Mucosa of stomach (tissue), 1 donor: Measurements from ENCODE around the gene FBN1.

Source experiments
- H3K27me3 ChIP-seq: one replicate; pipeline ENCODE4 v1.7.0; 2013; ENCODE audit warnings: mild to moderate bottlenecking, low read length; ENCODE audit not compliant: control insufficient read depth, insufficient read depth
- H3K36me3 ChIP-seq: one replicate; pipeline ENCODE4 v1.7.0; 2013; ENCODE audit warnings: low read length; ENCODE audit not compliant: control insufficient read depth, insufficient read depth
- H3K4me1 ChIP-seq: one replicate; pipeline ENCODE4 v1.7.0; 2013; ENCODE audit warnings: mild to moderate bottlenecking, low read length; ENCODE audit not compliant: control insufficient read depth, insufficient read depth
- H3K4me3 ChIP-seq: one replicate; pipeline ENCODE4 v1.7.0; 2013; ENCODE audit warnings: low read length
- H3K9ac ChIP-seq: one replicate; pipeline ENCODE4 v1.7.0; 2013; ENCODE audit warnings: mild to moderate bottlenecking, low read length, moderate library complexity
- H3K9me3 ChIP-seq: one replicate; pipeline ENCODE4 v1.7.0; 2013; ENCODE audit warnings: mild to moderate bottlenecking, low read length, moderate library complexity; ENCODE audit not compliant: control insufficient read depth
- donor health status: Pancreatic carcinoma.

The FBN1 gene

DNA sequence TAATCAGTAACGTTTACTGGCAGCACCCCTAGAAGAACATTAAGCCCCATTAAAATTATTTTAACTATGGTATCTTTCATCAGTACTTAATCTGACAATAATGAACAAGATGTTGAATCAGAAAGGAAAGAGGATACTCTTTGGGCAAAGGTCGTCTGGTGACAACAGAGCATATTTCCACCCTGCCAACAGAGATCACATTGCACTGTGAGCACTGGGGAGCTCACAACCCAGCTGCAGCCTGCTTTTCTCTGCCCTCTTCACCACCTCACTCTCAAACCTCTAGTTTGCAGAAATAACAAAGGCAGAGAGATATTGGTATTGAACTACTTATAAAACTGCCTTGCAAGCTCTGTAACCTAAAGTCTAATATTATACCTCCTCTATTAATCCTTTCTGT lies 130.0 kb downstream of the FBN1 start:
- no peaks in the 10 kb centered on the region for H3K9me3 ChIP-seq
- no peak overlapping the region for H3K4me3 ChIP-seq
- no peaks in the 10 kb centered on the region for H3K4me1 ChIP-seq
- H3K27me3 ChIP-seq, result no peaks in the 10 kb centered on the region
- no peaks in the 10 kb centered on the region for H3K36me3 ChIP-seq
- no peak overlapping the region for H3K9ac ChIP-seq

DNA sequence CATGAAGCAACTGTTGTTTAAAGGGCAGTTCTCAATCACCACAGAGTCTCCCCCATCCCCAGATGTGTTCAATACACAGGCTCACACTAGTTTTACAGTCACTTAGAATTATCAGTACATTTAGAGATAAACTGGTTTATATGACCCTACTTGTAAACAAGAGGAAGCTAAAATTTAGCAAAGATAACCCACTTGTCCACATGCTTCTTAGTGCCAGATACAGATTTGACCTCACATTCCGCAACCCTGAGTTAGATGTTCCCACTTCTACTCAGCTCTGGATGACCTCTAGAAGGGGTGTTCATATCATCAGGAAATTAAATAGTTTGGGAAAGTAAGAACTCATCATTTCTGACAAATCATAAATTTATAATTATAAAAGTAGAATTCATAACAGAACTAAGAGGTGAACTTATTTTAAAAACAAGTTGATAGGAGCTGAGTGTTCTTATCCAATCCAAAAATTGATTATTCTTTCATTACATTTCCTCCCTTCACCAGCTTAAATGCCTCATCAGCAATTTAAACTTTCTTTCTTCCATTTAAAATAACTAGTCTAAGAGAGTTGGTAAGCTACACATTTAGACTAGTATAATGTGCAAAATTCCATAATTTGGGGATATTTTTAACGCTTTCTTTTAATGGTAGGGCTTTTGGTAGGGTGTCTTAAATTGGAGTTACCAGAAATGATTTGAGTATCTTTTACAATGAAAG lies 131.2 kb downstream of the FBN1 start:
- H3K9ac ChIP-seq, result no peak overlapping the region
- no peaks in the 10 kb centered on the region for H3K9me3 ChIP-seq
- H3K4me1 ChIP-seq, result no peaks in the 10 kb centered on the region
- no peak overlapping the region for H3K4me3 ChIP-seq
- H3K36me3 ChIP-seq, result no peaks in the 10 kb centered on the region
- no peaks in the 10 kb centered on the region for H3K27me3 ChIP-seq

DNA sequence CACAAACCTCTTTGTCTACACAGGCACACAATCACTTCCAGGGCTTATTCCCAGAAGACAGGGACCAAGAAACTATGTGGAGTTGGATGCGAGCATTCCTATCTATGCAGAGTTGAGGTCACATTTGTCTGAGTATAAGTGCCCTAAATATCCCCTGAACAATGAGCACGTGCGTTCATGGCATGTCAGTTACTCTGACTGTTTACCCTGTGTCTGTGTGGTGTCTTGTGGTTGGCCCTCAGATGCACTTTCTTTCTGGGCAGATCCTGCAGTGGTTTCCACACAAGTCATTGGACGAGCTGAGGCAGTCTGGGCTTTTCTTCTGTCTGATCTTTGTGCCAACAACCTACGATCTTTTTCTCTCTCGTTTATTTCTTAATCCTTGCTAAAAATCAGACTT lies 134.5 kb downstream of the FBN1 start:
- Histone ChIP-seq H3K27me3 (no peaks in the 10 kb centered on the region), H3K4me3 (no peak overlapping the region), H3K9ac (no peak overlapping the region), H3K36me3 (no peaks in the 10 kb centered on the region), H3K4me1 (no peaks in the 10 kb centered on the region), H3K9me3 (no peaks in the 10 kb centered on the region)

DNA sequence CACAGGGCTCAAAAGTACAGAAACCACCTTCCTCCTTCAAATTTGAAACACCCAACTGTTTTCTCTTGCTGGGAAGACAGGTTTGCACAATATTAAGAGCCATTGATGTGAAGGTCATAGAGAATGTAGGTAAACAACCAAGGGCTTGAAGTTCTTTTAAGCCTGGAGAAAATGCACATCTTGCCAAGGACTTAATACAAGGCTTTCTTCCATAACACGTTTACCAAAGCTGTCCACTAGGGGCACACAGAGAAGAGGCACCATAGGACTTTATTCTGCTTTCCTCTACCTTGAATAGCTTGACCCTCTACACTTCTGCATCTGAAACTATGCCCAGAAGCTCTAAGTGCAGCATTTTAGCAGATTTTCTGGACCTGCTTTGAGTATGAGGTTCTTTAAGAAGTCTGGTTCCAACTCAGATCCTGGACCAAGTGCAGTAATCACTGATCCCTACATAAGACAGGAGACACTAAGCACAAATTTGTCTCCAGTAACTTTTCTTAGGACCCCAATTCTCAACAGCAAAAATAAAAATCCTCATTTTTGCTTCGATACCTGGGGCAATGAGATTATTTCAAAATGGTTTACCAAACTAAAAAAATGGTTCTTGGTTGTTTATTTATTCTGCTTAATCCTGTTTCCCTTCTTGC lies 138.0 kb downstream of the FBN1 start:
- H3K36me3 ChIP-seq, result no peaks in the 10 kb centered on the region
- H3K9me3 ChIP-seq, result no peaks in the 10 kb centered on the region

DNA sequence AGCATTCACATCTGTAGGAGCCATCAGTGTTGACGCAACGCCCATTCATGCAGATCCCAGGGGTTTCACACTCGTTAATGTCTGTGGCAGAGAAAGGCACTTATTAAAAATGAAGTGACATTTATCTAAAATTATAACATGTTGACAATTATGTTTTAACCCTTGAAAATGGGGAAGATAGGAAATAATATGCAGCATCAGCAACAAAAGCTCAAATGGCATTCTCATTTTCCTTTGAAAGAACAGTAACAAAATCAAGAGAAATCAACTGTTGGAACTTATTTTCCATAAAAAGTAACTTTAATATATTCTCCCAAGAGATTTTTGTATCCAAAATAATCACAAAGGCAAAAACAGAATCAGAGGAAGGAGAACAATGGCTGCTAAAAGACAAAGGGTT lies 140.4 kb downstream of the FBN1 start:
- Histone ChIP-seq H3K27me3 (no peaks in the 10 kb centered on the region), H3K4me3 (no peak overlapping the region), H3K36me3 (no peaks in the 10 kb centered on the region), H3K9me3 (no peaks in the 10 kb centered on the region), H3K4me1 (no peaks in the 10 kb centered on the region), H3K9ac (no peak overlapping the region)

More for the DNA sequence above, 138.0 kb downstream of the FBN1 start:
- no peak overlapping the region for H3K9ac ChIP-seq
- no peaks in the 10 kb centered on the region for H3K4me1 ChIP-seq
- H3K4me3 ChIP-seq, result no peak overlapping the region
- no peaks in the 10 kb centered on the region for H3K27me3 ChIP-seq

DNA sequence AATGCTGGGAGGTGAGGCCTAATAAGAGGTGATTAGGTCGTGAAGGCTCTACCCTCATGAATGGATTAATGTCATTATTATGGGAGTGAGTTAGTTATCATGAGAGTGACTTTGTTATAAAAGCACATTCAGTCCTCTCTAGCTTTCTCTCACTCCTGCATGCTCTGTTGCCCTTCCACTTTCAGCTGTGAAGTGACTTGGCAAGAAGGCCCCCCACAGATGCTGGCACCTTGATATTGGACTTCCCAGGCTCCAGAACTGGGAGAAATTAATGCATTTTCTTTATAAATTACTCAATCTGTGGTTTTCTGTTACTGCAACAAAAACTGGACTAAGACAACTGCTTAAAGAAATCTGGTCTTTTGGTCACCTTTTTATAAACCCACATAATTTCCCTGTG lies 144.3 kb downstream of the FBN1 start:
- Histone ChIP-seq H3K4me3 (no peak overlapping the region), H3K9me3 (no peaks in the 10 kb centered on the region), H3K36me3 (no peaks in the 10 kb centered on the region)

DNA sequence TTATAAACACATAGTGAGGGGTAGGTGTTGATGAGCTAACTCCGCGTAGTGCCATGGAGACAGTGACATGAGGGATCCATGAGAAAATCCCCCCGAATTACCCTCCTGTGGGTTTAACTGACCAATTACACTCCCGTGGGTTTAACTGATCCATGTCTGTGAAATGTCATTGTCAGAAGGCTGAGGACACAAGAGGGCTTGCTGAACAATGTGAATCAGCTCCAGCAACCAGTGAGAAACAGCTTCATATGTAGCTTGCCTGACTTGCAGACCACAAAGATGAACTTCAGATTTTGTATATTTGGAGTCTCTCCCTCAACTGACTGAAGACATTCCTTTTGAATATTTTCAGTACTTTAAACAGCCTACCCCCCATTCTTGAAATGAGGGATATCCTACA lies 144.9 kb downstream of the FBN1 start:
- Histone ChIP-seq H3K4me3 (no peak overlapping the region), H3K9me3 (no peaks in the 10 kb centered on the region), H3K27me3 (no peaks in the 10 kb centered on the region), H3K36me3 (no peaks in the 10 kb centered on the region), H3K4me1 (no peaks in the 10 kb centered on the region), H3K9ac (no peak overlapping the region)

More for the DNA sequence above, 144.3 kb downstream of the FBN1 start:
- no peaks in the 10 kb centered on the region for H3K27me3 ChIP-seq
- H3K9ac ChIP-seq, result no peak overlapping the region
- H3K4me1 ChIP-seq, result no peaks in the 10 kb centered on the region

DNA sequence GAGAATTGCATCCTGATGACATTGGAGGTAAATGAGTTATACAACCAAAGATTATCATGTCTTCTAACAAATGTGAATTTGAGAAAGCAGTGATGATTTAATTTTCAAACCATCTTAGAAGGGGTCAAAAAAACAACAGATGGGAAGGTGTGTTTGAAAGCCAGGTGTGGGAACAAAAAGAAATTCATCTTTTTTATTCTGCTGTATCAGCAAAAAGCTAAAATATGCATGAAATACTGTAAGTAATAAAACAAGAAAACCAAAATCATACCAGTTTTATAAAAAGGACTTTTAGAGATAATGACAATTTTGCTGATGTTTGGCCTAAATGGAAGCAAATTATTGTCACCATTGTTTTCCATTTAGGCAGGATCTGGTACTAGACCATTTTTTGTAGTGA lies 145.5 kb downstream of the FBN1 start:
- H3K9me3 ChIP-seq, result no peaks in the 10 kb centered on the region
- H3K27me3 ChIP-seq, result no peaks in the 10 kb centered on the region
- no peaks in the 10 kb centered on the region for H3K36me3 ChIP-seq
- no peak overlapping the region for H3K9ac ChIP-seq
- no peak overlapping the region for H3K4me3 ChIP-seq
- H3K4me1 ChIP-seq, result no peaks in the 10 kb centered on the region

DNA sequence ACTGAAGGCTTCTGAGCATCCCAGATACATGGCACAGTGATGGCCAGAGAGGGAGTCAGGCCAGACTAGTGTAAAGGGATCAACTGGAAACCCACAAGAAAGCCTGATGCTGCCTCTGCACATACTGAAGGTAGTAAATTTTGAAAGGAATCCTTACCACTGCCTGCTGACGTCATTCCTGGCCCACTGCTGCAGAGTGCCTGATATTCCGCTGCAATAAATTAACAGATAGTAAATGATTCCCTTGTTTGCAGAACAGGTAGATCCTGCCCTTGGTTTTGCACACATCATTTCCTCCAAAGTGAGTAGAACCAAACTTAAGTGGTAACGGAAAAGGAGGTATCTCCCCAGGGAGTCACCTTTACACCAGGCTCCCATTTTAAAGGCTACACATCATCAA lies 146.7 kb downstream of the FBN1 start:
- no peaks in the 10 kb centered on the region for H3K4me1 ChIP-seq
- no peak overlapping the region for H3K9ac ChIP-seq
- no peaks in the 10 kb centered on the region for H3K36me3 ChIP-seq
- H3K9me3 ChIP-seq, result no peaks in the 10 kb centered on the region
- H3K27me3 ChIP-seq, result no peaks in the 10 kb centered on the region
- no peak overlapping the region for H3K4me3 ChIP-seq

DNA sequence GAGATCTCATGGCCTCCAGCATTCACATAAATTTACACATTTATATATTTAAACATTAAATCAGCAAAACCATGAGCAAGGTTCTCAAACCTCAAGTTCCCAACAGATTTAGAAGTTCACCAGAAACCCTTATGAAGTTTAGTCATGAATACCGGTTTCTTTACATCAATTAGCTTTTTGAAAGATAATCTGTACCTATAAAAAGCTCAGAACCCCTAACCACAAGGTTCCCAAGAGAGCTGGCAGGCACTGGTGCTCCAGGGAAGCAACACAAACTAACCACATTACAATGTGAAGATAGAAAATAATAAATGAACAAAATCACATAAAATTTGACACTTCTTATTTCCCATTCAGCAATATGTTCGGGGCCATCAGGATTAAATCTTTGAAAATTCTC lies 150.9 kb downstream of the FBN1 start:
- Histone ChIP-seq H3K4me1 (no peaks in the 10 kb centered on the region), H3K9me3 (no peaks in the 10 kb centered on the region), H3K4me3 (no peak overlapping the region), H3K27me3 (no peaks in the 10 kb centered on the region), H3K36me3 (no peaks in the 10 kb centered on the region), H3K9ac (no peak overlapping the region)

DNA sequence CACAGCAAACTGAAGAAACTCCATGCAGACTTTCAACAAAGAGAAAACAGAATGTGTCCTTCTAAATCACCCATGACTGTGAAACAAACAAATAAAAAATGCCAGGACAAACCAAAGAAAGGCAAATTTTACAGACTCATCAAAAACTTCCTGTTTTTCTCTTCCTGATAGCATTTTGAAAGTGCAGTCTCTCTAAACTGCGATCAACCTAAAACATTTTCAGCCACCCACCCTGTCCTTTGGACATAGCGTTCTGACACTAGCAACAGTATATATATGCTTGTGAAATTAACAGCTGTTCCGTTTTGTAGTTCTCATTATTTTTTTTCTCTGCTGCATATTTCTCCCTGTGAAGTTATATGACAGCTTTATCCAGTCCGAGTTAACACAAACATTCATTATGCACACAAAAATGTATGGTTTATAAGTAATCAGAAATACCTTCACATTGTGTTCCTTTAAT lies 151.7 kb downstream of the FBN1 start:
- Histone ChIP-seq H3K9me3 (no peaks in the 10 kb centered on the region), H3K36me3 (no peaks in the 10 kb centered on the region), H3K4me3 (no peak overlapping the region), H3K27me3 (no peaks in the 10 kb centered on the region), H3K9ac (no peak overlapping the region), H3K4me1 (no peaks in the 10 kb centered on the region)

DNA sequence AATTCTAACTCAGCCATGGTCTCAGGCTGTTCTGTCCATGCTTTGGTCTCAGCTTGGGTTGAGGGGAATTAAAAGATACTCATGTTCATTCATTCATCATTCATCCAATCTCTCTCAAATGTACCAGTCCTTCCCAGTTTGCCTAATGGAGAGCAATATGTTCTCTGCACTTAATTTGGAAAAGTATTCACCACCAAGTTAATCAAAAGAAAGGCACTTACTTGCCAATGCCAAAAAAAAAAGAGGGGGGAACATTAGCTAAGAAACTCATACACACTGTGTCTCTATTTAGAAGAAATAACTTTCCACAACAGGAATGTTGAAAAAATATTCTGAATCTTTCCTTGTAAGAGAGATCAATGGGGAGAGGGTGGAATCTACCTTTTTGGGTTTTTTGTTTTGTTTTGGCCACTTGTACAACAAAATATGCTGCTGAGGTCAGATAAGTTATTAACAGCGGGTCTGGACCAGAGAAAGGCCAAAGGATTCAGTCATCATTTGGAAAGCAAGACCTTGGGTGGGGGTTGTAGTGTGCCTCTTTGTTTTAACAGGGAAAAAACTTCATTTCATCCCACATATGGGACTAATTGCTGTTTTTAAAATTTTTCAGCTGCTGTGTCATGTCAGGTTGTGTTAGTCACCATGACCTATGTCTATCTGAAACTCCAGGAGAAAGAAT lies 152.3 kb downstream of the FBN1 start:
- H3K9ac ChIP-seq, result no peak overlapping the region
- H3K36me3 ChIP-seq, result no peaks in the 10 kb centered on the region
- no peaks in the 10 kb centered on the region for H3K27me3 ChIP-seq
- no peaks in the 10 kb centered on the region for H3K9me3 ChIP-seq
- H3K4me1 ChIP-seq, result no peaks in the 10 kb centered on the region
- H3K4me3 ChIP-seq, result no peak overlapping the region
